CD4-positive, alpha-beta T cell treated with Interleukin-15 for 4 hours (primary cell): ENCODE measurements around the gene ADORA1.

Experiments used
- DNase-seq: peaks from one replicate; pipeline ENCODE4 v3.0.0-alpha.2; 2020; ENCODE audit warnings: low spot score

Gene ADORA1

GRCh38 chr1:203216274-203217138 is 89.0 kb downstream of the ADORA1 start:
- DNase-seq: peak; percentile 66
